Measurements from ENCODE around the gene STXBP2. TPM values are rescaled to one million over a fixed set of nuclear protein-coding genes. Genes with fewer than 3 reads are reported as not detected.
A peak's percentile ranks its signal among the peaks of the same experiment; 100 is the strongest.

STXBP2 gene
- total RNA-seq, 1 donor from 2014 or later, result 12.7 TPM

GRCh38 chr19:7602935-7603497 is 33.9 kb upstream of the STXBP2 start:
- Mint-ChIP-seq H3K27me3 (ENCODE audit: insufficient read depth, low read depth) (no peaks in the 10 kb centered on the region), H3K4me1 (no peaks in the 10 kb centered on the region), H3K36me3 (no peaks in the 10 kb centered on the region), H3K27ac (no peak overlapping the region), H3K9me3 (no peaks in the 10 kb centered on the region), H3K4me3 (no peak overlapping the region)
- no peaks in the 10 kb centered on the region for H3K36me3 ChIP-seq
- H3K4me1 ChIP-seq, result no peaks in the 10 kb centered on the region
- H3K27me3 ChIP-seq, result no peaks in the 10 kb centered on the region
- H4K20me1 ChIP-seq (ENCODE audit: low read depth), result peaks cover 39% of the 10 kb centered on the region
- no peak overlapping the region for H3K4me2 ChIP-seq
- no peak for DNase-seq (ENCODE audit: low spot score)
- H3K79me2 ChIP-seq (ENCODE audit: low read depth), result peaks cover 13% of the 10 kb centered on the region
- no peak overlapping the region for H3K4me3 ChIP-seq
- H3K9me3 ChIP-seq (ENCODE audit: low read depth), result no peaks in the 10 kb centered on the region
- H2AFZ ChIP-seq (replicated peaks), result no peak overlapping the region
- H3K27ac ChIP-seq, result no peak overlapping the region
- TF ChIP-seq, protein P1, sequence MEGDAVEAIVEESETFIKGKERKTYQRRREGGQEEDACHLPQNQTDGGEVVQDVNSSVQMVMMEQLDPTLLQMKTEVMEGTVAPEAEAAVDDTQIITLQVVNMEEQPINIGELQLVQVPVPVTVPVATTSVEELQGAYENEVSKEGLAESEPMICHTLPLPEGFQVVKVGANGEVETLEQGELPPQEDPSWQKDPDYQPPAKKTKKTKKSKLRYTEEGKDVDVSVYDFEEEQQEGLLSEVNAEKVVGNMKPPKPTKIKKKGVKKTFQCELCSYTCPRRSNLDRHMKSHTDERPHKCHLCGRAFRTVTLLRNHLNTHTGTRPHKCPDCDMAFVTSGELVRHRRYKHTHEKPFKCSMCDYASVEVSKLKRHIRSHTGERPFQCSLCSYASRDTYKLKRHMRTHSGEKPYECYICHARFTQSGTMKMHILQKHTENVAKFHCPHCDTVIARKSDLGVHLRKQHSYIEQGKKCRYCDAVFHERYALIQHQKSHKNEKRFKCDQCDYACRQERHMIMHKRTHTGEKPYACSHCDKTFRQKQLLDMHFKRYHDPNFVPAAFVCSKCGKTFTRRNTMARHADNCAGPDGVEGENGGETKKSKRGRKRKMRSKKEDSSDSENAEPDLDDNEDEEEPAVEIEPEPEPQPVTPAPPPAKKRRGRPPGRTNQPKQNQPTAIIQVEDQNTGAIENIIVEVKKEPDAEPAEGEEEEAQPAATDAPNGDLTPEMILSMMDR (IDR thresholded peaks at IDR 0.05), result no peak
- TF ChIP-seq EZH2phosphoT487 (IDR thresholded peaks at IDR 0.05) (no peak), EZH2 (IDR thresholded peaks at IDR 0.05) (no peak)
- H3K9ac ChIP-seq, result no peak overlapping the region
- peaks cover 2% of the 10 kb centered on the region for H3F3A ChIP-seq (ENCODE audit: low read depth)

DNA sequence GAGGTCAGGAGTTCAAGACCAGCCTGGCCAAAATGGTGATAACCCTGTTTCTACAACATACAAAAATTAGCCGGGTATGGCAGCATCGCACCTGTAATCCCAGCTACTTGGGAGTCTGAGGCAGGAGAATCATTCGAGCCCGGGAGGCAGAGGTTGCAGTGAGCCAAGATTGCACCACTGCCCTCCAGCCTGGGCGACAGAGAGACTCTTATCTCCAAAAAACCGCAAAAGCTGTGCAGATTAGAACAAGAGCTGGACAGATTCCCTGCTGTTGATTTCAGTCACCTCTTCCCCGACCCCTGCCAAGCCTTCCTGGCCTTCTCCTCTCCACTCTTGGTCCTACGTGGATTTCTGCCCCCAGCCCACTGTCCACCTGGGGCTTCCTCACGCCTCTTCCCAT is 33.0 kb upstream of the STXBP2 start:
- H3K4me2 ChIP-seq, result no peak overlapping the region
- DNase-seq (ENCODE audit: low spot score), result no peak
- no peak overlapping the region for H3K27ac ChIP-seq
- no peak overlapping the region for H2AFZ ChIP-seq (replicated peaks)
- H3K4me3 ChIP-seq, result no peak overlapping the region
- H3K27ac Mint-ChIP-seq, result no peak overlapping the region
- H3K4me1 ChIP-seq, result no peaks in the 10 kb centered on the region
- no peaks in the 10 kb centered on the region for H3K36me3 Mint-ChIP-seq
- H3K27me3 Mint-ChIP-seq (ENCODE audit: insufficient read depth, low read depth), result no peaks in the 10 kb centered on the region
- no peaks in the 10 kb centered on the region for H3F3A ChIP-seq (ENCODE audit: low read depth)
- no peaks in the 10 kb centered on the region for H3K4me1 Mint-ChIP-seq
- H3K27me3 ChIP-seq, result no peaks in the 10 kb centered on the region
- H4K20me1 ChIP-seq (ENCODE audit: low read depth), result peaks cover 30% of the 10 kb centered on the region
- no peak for TF ChIP-seq EZH2phosphoT487 (IDR thresholded peaks at IDR 0.05)
- no peak for TF ChIP-seq EZH2 (IDR thresholded peaks at IDR 0.05)
- TF ChIP-seq, protein P1 (IDR thresholded peaks at IDR 0.05), result no peak
- peaks cover 8% of the 10 kb centered on the region for H3K79me2 ChIP-seq (ENCODE audit: low read depth)
- no peaks in the 10 kb centered on the region for H3K36me3 ChIP-seq
- no peaks in the 10 kb centered on the region for H3K9me3 ChIP-seq (ENCODE audit: low read depth)
- no peak overlapping the region for H3K4me3 Mint-ChIP-seq
- no peak overlapping the region for H3K9ac ChIP-seq
- no peaks in the 10 kb centered on the region for H3K9me3 Mint-ChIP-seq

GRCh38 chr19:7605490-7606222 is 31.3 kb upstream of the STXBP2 start:
- peak; percentile 47 for DNase-seq (ENCODE audit: low spot score)
- no peak overlapping the region for H3K4me3 Mint-ChIP-seq
- H3K27ac Mint-ChIP-seq, result no peak overlapping the region

More at GRCh38 chr19:7605490-7606222, 31.3 kb upstream of the STXBP2 start:
- TF ChIP-seq EZH2 (IDR thresholded peaks at IDR 0.05) (no peak), EZH2phosphoT487 (IDR thresholded peaks at IDR 0.05) (no peak)
- TF ChIP-seq, protein P1 (IDR thresholded peaks at IDR 0.05), result no peak
- Histone ChIP-seq H2AFZ (replicated peaks) (no peak overlapping the region), H3K27me3 (no peaks in the 10 kb centered on the region), H3K9ac (no peak overlapping the region), H3K79me2 (ENCODE audit: low read depth) (peaks cover 8% of the 10 kb centered on the region), H3K9me3 (ENCODE audit: low read depth) (no peaks in the 10 kb centered on the region), H3K4me3 (no peak overlapping the region), H4K20me1 (ENCODE audit: low read depth) (peaks cover 29% of the 10 kb centered on the region), H3K4me2 (no peak overlapping the region), H3K36me3 (no peaks in the 10 kb centered on the region), H3K4me1 (no peaks in the 10 kb centered on the region), H3K27ac (no peak overlapping the region), H3F3A (ENCODE audit: low read depth) (no peaks in the 10 kb centered on the region)
- H3K4me1 Mint-ChIP-seq, result no peaks in the 10 kb centered on the region
- H3K9me3 Mint-ChIP-seq, result no peaks in the 10 kb centered on the region
- no peaks in the 10 kb centered on the region for H3K27me3 Mint-ChIP-seq (ENCODE audit: insufficient read depth, low read depth)
- no peaks in the 10 kb centered on the region for H3K36me3 Mint-ChIP-seq
